ENCODE measurements around the gene RPL29.

Gene RPL29

DNA sequence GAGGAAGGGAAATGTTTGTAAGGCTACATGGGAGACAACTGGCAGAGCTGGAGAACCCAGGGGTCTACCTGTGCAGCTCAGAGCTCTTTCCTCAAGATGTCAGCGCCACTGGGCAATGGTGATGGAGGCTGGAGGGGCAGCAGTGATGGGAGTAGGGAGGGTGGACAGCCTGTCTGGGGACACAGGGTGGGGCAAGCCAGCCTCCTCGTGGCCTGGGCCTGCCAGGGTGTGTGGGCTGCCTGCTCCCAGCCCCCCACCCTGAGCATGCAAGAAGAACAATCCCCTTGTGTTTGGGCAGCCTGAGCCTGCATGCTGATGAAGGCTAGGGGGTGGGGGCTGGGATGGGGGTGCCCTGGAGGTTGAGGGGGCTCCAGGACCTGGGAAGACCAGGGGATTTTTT is 29.7 kb downstream of the RPL29 start:
- no peak for DNase-seq (ENCODE audit: low read depth in 2 of 2, low spot score in 1 of 2)

DNA sequence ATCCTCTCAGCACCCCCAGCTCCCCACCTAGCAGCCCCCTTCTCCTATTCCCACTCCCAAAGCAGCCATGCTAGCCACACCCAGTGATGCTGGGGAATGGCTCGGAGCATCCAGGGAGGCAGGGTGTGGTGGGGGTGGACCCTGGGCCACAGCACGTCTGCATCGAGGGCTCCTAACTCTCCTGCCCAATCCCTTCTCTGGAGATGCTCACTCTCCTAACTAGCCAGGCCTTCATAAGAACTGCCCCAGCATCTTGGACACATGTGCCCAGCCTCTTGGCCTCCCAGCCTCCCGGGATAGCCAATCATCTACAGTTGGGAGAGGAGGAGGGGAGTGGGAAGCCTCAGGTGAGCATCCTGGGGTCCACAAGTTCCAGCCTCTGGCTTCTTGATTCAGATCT is 31.2 kb downstream of the RPL29 start:
- no peak for DNase-seq (ENCODE audit: low read depth in 2 of 2, low spot score in 1 of 2)

- no peak for DNase-seq (ENCODE audit: low read depth in 2 of 2, low spot score in 1 of 2)
These were observed 31.7 kb downstream of the RPL29 start for GRCh38 chr3:51963951-51964451.

GRCh38 chr3:51962854-51963530 is 32.7 kb downstream of the RPL29 start:
- no peak for DNase-seq (ENCODE audit: low read depth in 2 of 2, low spot score in 1 of 2)

DNA sequence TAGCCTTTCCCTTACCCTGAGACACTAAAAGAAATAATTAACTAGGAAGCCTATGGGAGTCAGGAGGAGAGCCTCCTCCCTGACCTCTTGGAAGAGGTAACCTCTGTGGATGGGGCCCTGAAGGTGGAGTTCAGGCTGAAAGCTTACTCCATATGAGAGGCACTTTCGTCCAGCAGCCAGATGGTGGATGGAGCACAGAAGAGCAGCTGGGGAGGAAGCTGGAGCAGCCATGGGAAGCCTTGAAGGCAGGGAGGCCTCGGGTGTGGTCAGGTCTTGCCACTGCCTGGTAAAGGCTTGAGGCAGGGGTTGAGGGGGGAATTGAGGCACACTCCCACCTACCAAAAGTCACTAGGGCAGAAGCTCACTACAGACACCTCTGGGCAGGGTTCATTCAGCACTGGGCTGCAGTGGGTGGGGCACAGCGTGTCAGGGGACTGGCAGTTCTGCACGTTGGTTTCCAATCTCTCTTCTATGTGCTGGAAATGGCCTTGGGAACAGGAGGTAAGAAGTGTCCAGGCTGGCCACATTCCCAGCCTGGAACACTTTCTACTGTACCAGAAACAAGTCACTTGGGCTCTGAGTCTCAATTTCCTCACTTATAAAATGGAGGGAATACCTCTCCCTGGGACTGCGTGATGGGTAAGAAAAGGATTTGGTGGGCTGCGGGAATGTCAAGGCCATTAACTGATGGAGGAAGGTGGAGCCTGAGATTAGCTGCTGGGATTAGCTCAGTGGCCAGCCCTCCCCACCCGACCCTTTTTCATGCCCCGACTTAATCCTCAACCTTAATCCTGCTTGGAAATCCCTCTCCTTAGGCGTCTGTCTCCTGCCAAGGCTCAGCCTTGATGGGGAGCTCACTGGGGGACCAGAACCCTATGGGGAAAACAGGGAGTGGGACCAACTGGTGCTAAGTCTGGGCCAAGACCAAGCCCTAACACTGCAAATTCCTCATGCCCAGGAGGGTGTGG is 33.8 kb downstream of the RPL29 start:
- no peak for DNase-seq (ENCODE audit: low read depth in 2 of 2, low spot score in 1 of 2)

- no peak for DNase-seq (ENCODE audit: low read depth in 2 of 2, low spot score in 1 of 2)
These were observed 34.7 kb downstream of the RPL29 start for GRCh38 chr3:51961011-51961410.

DNA sequence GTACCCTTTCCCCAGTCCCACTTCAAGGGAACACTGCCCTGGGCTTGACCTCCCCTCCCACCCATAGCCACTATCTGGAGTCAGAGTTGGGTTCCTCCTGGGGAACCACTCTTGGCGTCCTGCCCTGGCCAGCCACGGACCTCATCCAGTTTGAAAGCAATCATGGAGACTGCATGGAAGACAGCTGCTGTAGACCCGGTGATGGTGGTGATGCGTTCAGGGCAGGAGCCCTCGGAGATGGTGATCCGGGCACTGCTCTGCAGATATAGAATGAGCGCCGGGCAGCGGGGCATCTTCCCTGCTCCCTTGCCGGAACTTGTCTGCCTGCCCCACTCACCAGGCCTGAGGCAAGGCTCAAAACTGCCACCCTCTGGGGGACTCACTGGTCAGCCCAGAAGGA is 35.3 kb downstream of the RPL29 start:
- no peak for DNase-seq (ENCODE audit: low read depth in 2 of 2, low spot score in 1 of 2)

DNA sequence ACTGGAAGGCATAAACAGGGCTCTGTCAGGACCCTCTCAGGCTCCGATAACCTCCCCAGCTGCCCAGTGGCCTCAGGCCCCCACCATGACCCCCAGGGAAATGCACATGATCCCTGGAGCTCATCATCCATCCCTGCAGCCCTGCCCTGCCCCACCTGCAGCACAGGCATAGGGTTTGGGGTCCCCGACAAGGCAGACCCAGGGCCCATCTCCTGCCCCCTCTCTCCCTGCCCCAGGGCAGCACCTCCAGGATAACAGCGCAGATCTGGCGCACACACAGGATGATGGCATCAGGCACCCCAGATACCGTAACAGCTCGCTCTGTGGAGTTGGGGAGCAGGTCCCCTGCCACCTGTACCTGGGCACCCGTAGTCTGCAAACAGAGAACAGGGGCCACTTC is 36.0 kb downstream of the RPL29 start:
- DNase-seq (ENCODE audit: low read depth in 2 of 2, low spot score in 1 of 2), result no peak

DNA sequence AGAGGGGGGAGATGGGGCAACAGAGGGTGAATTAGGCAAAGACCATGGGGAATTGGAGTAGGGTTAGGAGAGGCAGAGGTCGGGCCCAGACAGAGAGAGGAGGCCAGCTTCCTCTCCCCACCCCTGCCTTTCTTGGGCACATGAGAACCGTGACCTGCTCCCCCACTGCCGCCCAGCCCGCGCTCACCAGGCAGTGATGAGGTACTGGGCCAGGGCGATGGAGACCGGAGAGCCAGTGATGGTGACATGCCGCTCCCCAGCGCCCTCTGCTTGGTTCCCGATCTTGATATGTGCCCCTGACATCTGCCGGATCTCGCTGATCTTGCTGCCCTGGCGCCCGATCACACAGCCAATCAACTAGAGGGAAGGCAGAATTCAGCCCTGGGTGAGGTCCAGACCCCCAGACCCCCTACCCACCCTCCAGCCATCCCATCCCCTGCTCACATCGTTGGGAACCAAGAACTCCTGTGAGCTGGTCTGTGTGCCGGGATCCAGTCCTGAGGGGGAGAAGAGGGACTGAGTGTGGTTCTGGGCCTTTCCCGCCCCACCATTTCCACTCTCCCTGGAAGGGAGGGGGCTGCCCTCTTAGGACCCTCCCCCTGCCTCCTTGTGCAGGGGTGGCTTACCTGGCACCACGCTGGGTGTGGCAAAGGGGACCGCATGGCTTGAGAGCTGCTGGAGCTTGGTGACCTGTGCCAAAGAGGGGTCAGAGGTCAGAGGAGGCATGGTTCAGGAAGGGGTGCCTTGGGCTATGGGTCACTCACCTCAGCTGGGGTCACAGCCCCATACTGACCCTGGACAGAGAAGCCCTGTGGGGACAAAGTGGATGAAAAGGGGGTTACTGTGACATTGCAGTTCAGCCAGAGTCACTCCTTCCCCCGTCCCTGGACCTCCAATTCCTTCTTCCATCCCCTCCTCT is 36.8 kb downstream of the RPL29 start:
- DNase-seq (ENCODE audit: low read depth in 2 of 2, low spot score in 1 of 2), result no peak

DNA sequence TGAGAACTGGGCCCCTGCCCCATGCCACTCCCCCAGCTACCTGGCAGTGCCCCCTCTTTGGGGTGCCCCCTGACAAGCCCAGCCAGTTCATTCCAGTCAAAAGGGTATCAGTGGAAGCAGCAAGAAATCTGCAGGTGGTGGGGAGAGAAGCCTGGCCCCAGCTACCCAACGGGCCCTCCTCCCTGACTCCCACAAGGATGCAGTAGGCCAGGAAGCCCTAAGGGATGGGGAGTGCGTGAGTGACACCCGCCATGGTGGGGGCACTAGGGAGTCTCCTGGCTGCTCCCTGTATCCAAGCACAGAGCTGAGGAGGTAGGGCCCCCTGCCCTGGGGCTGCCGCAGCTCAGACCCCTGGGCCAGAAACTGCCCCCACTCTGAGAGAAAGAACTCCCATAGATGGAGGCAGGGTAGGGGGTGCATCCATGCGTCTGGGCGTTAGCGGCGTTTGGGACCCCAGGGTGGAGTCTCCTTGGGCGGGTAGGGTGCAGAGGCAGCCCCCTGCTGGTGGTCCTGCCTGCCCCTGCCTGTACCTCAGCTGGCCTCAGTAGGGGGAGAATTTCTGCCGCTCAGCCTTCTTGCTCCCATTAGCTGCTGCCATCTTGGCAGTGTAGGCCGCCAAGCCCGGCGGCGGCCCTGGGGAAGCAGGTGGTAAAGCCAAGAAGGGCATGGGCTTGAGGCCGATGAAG is 38.0 kb downstream of the RPL29 start:
- no peak for DNase-seq (ENCODE audit: low read depth in 2 of 2, low spot score in 1 of 2)

- no peak for DNase-seq (ENCODE audit: low read depth in 2 of 2, low spot score in 1 of 2)
These were observed 39.6 kb downstream of the RPL29 start for GRCh38 chr3:51955893-51956770.

DNA sequence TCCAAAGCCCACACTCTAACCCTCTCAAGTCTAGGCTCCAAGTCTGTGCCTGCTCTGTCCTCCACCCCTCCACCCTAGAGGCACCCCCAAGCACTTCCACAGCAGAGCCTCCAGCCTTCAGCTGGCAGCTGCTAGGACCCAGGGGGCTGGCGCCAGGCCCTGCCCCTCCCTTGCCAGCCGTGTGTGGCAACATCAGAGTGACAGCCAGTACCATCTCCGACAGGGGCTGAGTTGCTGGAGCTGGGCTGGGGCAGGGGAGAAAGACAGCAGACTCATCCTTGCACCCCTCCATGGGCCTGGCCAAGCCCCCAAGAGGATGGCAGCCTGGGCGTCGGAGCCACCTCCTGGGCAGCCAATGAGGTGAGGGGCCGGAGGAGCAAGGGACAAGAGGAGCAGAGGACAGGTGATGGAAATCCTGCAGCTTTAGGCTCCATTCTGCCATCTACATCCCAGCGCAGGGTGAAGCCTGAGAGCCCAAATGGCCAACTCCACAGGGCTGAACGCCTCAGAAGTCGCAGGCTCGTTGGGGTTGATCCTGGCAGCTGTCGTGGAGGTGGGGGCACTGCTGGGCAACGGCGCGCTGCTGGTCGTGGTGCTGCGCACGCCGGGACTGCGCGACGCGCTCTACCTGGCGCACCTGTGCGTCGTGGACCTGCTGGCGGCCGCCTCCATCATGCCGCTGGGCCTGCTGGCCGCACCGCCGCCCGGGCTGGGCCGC is 40.4 kb downstream of the RPL29 start, which contains the start of gene GPR62:
Gene GPR62, plus strand, starts transcription at position 207 of the 718 bp plus-strand sequence. Its CDS starts 272 bp downstream, at position 479.
- DNase-seq (ENCODE audit: low read depth in 2 of 2, low spot score in 1 of 2), result no peak

DNA sequence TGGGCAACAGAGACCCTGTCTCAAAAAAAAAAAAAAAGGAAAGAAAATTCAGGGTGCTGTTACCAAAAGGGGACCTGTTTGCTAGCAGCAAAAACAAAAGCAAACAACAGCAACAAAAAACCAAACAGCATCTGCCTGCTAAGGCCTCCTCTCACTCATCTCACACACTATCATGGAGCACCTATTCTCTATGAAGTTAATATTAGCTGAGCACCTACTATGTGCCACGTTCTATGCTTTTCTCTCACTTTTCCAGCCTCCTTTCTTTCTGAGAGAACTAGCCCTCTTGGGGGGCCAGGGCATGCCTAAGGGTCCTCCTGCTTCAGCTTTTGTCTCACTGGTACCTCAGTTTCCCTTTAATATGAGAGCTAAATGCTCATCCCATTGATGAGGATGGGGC is 41.0 kb downstream of the RPL29 start:
- DNase-seq (ENCODE audit: low read depth in 2 of 2, low spot score in 1 of 2), result no peak

GRCh38 chr3:51954105-51954504 is 41.6 kb downstream of the RPL29 start:
- DNase-seq (ENCODE audit: low read depth in 2 of 2, low spot score in 1 of 2), result no peak

- DNase-seq (ENCODE audit: low read depth in 2 of 2, low spot score in 1 of 2), result no peak
These were observed 42.2 kb downstream of the RPL29 start for GRCh38 chr3:51953445-51953844.

- no peak for DNase-seq (ENCODE audit: low read depth in 2 of 2, low spot score in 1 of 2)
These were observed 44.8 kb downstream of the RPL29 start for GRCh38 chr3:51950899-51951298.

DNA sequence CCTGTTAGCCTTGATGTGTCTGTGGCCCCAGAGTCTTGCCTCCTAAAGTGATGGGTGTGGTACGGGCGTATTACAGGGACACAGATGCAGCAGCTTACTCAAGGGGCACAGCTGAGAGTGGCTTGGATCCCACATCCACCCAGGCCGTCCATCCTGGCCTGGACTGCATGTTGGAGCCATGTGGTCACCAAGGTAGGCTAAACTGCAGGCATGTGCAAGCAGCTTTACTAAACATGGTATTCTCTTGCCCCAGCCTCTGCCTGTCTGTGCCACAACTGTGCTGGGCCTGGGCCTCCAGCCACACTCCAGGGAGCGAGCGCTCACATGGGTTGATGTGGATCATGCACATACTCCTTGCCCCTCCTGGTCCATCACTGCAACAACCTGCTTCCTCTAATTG is 46.6 kb downstream of the RPL29 start:
- no peak for DNase-seq (ENCODE audit: low read depth in 2 of 2, low spot score in 1 of 2)

GRCh38 chr3:51948016-51948580 is 47.6 kb downstream of the RPL29 start:
- no peak for DNase-seq (ENCODE audit: low read depth in 2 of 2, low spot score in 1 of 2)

All from stimulated activated CD8-positive, alpha-beta memory T cell treated with anti-CD3 and anti-CD28 coated beads, Interleukin-4, amount 100 ng/mL, for 4 hours (primary cell).